H9 (cell line): ENCODE results near the gene SLC30A3. TPM values are rescaled to one million over a fixed set of nuclear protein-coding genes. Genes with fewer than 3 reads are reported as not detected.
A peak's percentile ranks its signal among the peaks of the same experiment; 100 is the strongest.

Experiments used
- DNase-seq: peaks from one replicate; pipeline ENCODE4 v3.0.0-alpha.2; 2017
- H2AFZ ChIP-seq: one replicate; pipeline ENCODE4 v1.6.1; 2013; ENCODE audit warnings: mild to moderate bottlenecking, low read length, control low read depth, moderate library complexity
- H2AK5ac ChIP-seq: 2 replicates; pipeline ENCODE4 v1.6.1; 2013; ENCODE audit warnings: low read length, control low read depth, mixed read lengths; ENCODE audit not compliant: insufficient read length
- H2BK120ac ChIP-seq: one replicate; pipeline ENCODE4 v1.6.1; 2013; ENCODE audit warnings: low read depth, mild to moderate bottlenecking, low read length, control low read depth, inconsistent platforms; ENCODE audit not compliant: poor library complexity, severe bottlenecking
- H2BK12ac ChIP-seq: 2 replicates; pipeline ENCODE4 v1.6.1; 2013; ENCODE audit warnings: low read length, control low read depth, mixed read lengths, low read depth; ENCODE audit not compliant: insufficient read length
- H2BK15ac ChIP-seq: 2 replicates; pipeline ENCODE4 v1.6.1; 2013; ENCODE audit warnings: low read depth, low read length, control low read depth
- H2BK20ac ChIP-seq: one replicate; pipeline ENCODE4 v1.6.1; 2013; ENCODE audit warnings: low read depth, mild to moderate bottlenecking, low read length, control low read depth, inconsistent platforms; ENCODE audit not compliant: poor library complexity, severe bottlenecking
- H2BK5ac ChIP-seq: 2 replicates; pipeline ENCODE4 v1.6.1; 2013; ENCODE audit warnings: low read length, control low read depth, mixed read lengths; ENCODE audit not compliant: insufficient read length
- H3K14ac ChIP-seq: 2 replicates; pipeline ENCODE4 v1.6.1; 2013; ENCODE audit warnings: low read length, control low read depth; ENCODE audit not compliant: insufficient read depth
- H3K18ac ChIP-seq: 2 replicates; pipeline ENCODE4 v1.6.1; 2013; ENCODE audit warnings: low read depth, mild to moderate bottlenecking, mixed read lengths, low read length, control low read depth; ENCODE audit not compliant: insufficient read length
- H3K23ac ChIP-seq: 2 replicates; pipeline ENCODE4 v1.6.1; 2013; ENCODE audit warnings: low read length, control low read depth, mixed read lengths, low read depth; ENCODE audit not compliant: insufficient read length
- H3K23me2 ChIP-seq: 2 replicates; pipeline ENCODE4 v1.6.1; 2013; ENCODE audit warnings: low read depth, mild to moderate bottlenecking, mixed read lengths, low read length, control low read depth; ENCODE audit not compliant: insufficient read length, poor library complexity, severe bottlenecking
- H3K27ac ChIP-seq: 2 replicates; pipeline ENCODE4 v1.5.1; 2013; ENCODE audit warnings: low read length, control low read depth, mixed read lengths, low read depth; ENCODE audit not compliant: insufficient read length
- H3K27me3 ChIP-seq: 2 replicates; pipeline ENCODE4 v1.6.1; 2013; ENCODE audit warnings: low read length, control low read depth, inconsistent platforms; ENCODE audit not compliant: insufficient read depth
- H3K4ac ChIP-seq: 2 replicates; pipeline ENCODE4 v1.6.1; 2013; ENCODE audit warnings: low read depth, mild to moderate bottlenecking, control low read depth, inconsistent platforms, low read length, moderate library complexity
- H3K4me1 ChIP-seq: 2 replicates; pipeline ENCODE4 v1.6.1; 2013; ENCODE audit warnings: low read length, control low read depth, inconsistent platforms; ENCODE audit not compliant: insufficient read depth
- H3K4me2 ChIP-seq: 2 replicates; pipeline ENCODE4 v1.6.1; 2013; ENCODE audit warnings: low read length, control low read depth, mixed read lengths; ENCODE audit not compliant: insufficient read length, insufficient read depth
- H3K56ac ChIP-seq: 2 replicates; pipeline ENCODE4 v1.6.1; 2013; ENCODE audit warnings: low read depth, mild to moderate bottlenecking, mixed read lengths, low read length, control low read depth; ENCODE audit not compliant: insufficient read length
- H3K79me1 ChIP-seq: 2 replicates; pipeline ENCODE4 v1.6.1; 2013; ENCODE audit warnings: low read depth, mild to moderate bottlenecking, moderate library complexity, low read length, control low read depth, inconsistent platforms; ENCODE audit not compliant: insufficient read depth, poor library complexity, severe bottlenecking
- H3K79me2 ChIP-seq: 2 replicates; pipeline ENCODE4 v1.6.1; 2013; ENCODE audit warnings: low read length, control low read depth, inconsistent platforms; ENCODE audit not compliant: insufficient read depth
- H3K9ac ChIP-seq: 2 replicates; pipeline ENCODE4 v1.6.1; 2013; ENCODE audit warnings: low read length, control low read depth, mixed read lengths; ENCODE audit not compliant: insufficient read length; ENCODE audit errors: extremely low read depth
- H3K9me3 ChIP-seq: one replicate; pipeline ENCODE4 v1.6.1; 2013; ENCODE audit warnings: low read depth, low read length, inconsistent platforms; ENCODE audit not compliant: control insufficient read depth
- H3T11ph ChIP-seq: one replicate; pipeline ENCODE4 v1.6.1; 2013; ENCODE audit warnings: mild to moderate bottlenecking, low read length, control low read depth, inconsistent platforms
- H4K20me1 ChIP-seq: one replicate; pipeline ENCODE4 v1.6.1; 2013; ENCODE audit not compliant: control insufficient read depth, insufficient read length, insufficient read depth
- H4K5ac ChIP-seq: 2 replicates; pipeline ENCODE4 v1.6.1; 2013; ENCODE audit warnings: low read depth, mild to moderate bottlenecking, mixed read lengths, low read length, control low read depth; ENCODE audit not compliant: insufficient read length
- H4K8ac ChIP-seq: replicated peaks from 2 replicates; pipeline ENCODE4 v1.6.1; 2013; ENCODE audit warnings: low read length, control low read depth, mixed read lengths, low read depth; ENCODE audit not compliant: insufficient read length
- H4K91ac ChIP-seq: 2 replicates; pipeline ENCODE4 v1.6.1; 2013; ENCODE audit warnings: low read depth, mild to moderate bottlenecking, moderate library complexity, mixed read lengths, low read length, control low read depth; ENCODE audit not compliant: insufficient read length
- H3K27ac Mint-ChIP-seq, 3 experiments: 2 replicates in 2 of 3; 3 replicates in 1 of 3; pipeline ENCODE4 v1.8.0; 2020 to 2021; ENCODE audit warnings: mixed read lengths in 3 of 3, mild to moderate bottlenecking in 1 of 3, moderate library complexity in 1 of 3
- H3K27me3 Mint-ChIP-seq: 2 replicates; pipeline ENCODE4 v1.8.0; 2021; ENCODE audit warnings: low read depth, mild to moderate bottlenecking, moderate library complexity, mixed read lengths
- H3K36me3 Mint-ChIP-seq, 3 experiments: 2 replicates in 2 of 3; 3 replicates in 1 of 3; pipeline ENCODE4 v1.8.0; 2020 to 2021; ENCODE audit warnings: low read depth in 3 of 3, mixed read lengths in 3 of 3; ENCODE audit not compliant: insufficient read depth in 1 of 3
- H3K4me1 Mint-ChIP-seq, 2 experiments: 2 replicates each; pipeline ENCODE4 v1.8.0; 2020; ENCODE audit warnings: mixed read lengths in 2 of 2
- H3K4me3 Mint-ChIP-seq, 2 experiments: 2 replicates in 1 of 2; 3 replicates in 1 of 2; pipeline ENCODE4 v1.8.0; 2020 to 2021; ENCODE audit warnings: mild to moderate bottlenecking in 2 of 2, mixed read lengths in 2 of 2, moderate library complexity in 1 of 2
- H3K9me3 Mint-ChIP-seq, 2 experiments: 2 replicates in 1 of 2; 3 replicates in 1 of 2; pipeline ENCODE4 v1.8.0; 2020; ENCODE audit warnings: mild to moderate bottlenecking in 2 of 2, mixed read lengths in 2 of 2, moderate library complexity in 1 of 2
- WGBS: extraction: QIAGEN DNeasy Blood & Tissue Kit; methylation state at CpG from one replicate; pipeline ENCODE4 v1.1.7; 2013; ENCODE audit warnings: missing lambda C conversion rate, low lambda C conversion rate, mixed read lengths; ENCODE audit not compliant: insufficient read length; ENCODE audit errors: extremely low coverage; 5-methylcytosine and 5-hydroxymethylcytosine counted together
- total RNA-seq: library from RNA; stranded (reverse); gene quantifications from 2 replicates; pipeline ENCODE4 v1.2.1, GENCODE V29; 2021
- TF ChIP-seq, protein P1 (sequence below): fragments of 200-600 bp; sonication (generic); conservative IDR thresholded peaks from 3 replicates; pipeline ENCODE4 v1.8.0; 2021; ENCODE audit warnings: antibody characterized with exemption, mild to moderate bottlenecking

The SLC30A3 gene
- total RNA-seq, 1 experiment from 2014 or later: 2.5 TPM

- H3K36me3 Mint-ChIP-seq: peaks cover 26 to 59% (median 50%) of the 10 kb centered on the region in 3 experiments
- Histone ChIP-seq H3K27me3 (no peaks in the 10 kb centered on the region), H2AFZ (no peak within 1 kb of the TSS), H2BK120ac (no peak within 1 kb of the TSS), H2BK5ac (peak within 1 kb of the TSS; percentile 21), H4K91ac (no peak within 1 kb of the TSS), H3K4ac (no peak within 1 kb of the TSS), H3K27ac (peak within 1 kb of the TSS; percentile 38), H3K9me3 (no peaks in the 10 kb centered on the region), H4K5ac (peak within 1 kb of the TSS; percentile 20), H4K20me1 (no peaks in the 10 kb centered on the region), H2AK5ac (no peak within 1 kb of the TSS), H3K4me1 (no peaks in the 10 kb centered on the region), H2BK15ac (no peak within 1 kb of the TSS), H3K56ac (peak within 1 kb of the TSS; percentile 13), H3K79me2 (no peaks in the 10 kb centered on the region), H2BK20ac (no peak within 1 kb of the TSS), H3K4me2 (peak within 1 kb of the TSS; percentile 84), H3K79me1 (no peaks in the 10 kb centered on the region), H3K14ac (peak within 1 kb of the TSS; percentile 96), H3K9ac (peak within 1 kb of the TSS; percentile 96), H3K23me2 (peaks cover 12% of the 10 kb centered on the region), H3T11ph (no peak within 1 kb of the TSS), H4K8ac (no peak within 1 kb of the TSS), H3K18ac (peak within 1 kb of the TSS; percentile 88), H3K23ac (no peak within 1 kb of the TSS), H2BK12ac (no peak within 1 kb of the TSS)
- H3K27ac Mint-ChIP-seq: peak within 1 kb of the TSS; percentile 99 to 100 (median 99)
- DNase-seq: peak; percentile 91
- H3K4me1 Mint-ChIP-seq: peaks cover 39 to 45% of the 10 kb centered on the region in 2 experiments
- H3K4me3 Mint-ChIP-seq: peak within 1 kb of the TSS; percentile 99
- TF ChIP-seq, protein P1, sequence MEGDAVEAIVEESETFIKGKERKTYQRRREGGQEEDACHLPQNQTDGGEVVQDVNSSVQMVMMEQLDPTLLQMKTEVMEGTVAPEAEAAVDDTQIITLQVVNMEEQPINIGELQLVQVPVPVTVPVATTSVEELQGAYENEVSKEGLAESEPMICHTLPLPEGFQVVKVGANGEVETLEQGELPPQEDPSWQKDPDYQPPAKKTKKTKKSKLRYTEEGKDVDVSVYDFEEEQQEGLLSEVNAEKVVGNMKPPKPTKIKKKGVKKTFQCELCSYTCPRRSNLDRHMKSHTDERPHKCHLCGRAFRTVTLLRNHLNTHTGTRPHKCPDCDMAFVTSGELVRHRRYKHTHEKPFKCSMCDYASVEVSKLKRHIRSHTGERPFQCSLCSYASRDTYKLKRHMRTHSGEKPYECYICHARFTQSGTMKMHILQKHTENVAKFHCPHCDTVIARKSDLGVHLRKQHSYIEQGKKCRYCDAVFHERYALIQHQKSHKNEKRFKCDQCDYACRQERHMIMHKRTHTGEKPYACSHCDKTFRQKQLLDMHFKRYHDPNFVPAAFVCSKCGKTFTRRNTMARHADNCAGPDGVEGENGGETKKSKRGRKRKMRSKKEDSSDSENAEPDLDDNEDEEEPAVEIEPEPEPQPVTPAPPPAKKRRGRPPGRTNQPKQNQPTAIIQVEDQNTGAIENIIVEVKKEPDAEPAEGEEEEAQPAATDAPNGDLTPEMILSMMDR: no peak
- H3K27me3 Mint-ChIP-seq: no peaks in the 10 kb centered on the region
- no peaks in the 10 kb centered on the region for H3K9me3 Mint-ChIP-seq
- WGBS: no CpG with 5 or more reads among the region's 73 CpGs
Observed at GRCh38 chr2:27211943-27212625, 50.8 kb downstream of the SLC30A3 start, which contains the start of the genes ATRAID and SLC5A6. Gene ATRAID, plus strand, starts transcription at chr2:27212041. Its CDS starts 328 bp downstream, at chr2:27212369. Gene SLC5A6, minus strand, starts transcription at chr2:27212268. Its CDS starts 4,618 bp downstream, at chr2:27207650.
